Fibroblast of peridontal ligament (primary cell): ENCODE measurements around the gene CNKSR3.
A peak's percentile ranks its signal among the peaks of the same experiment; 100 is the strongest.

Source experiments
- DNase-seq: peaks from one replicate; pipeline ENCODE4 v3.0.0-alpha.2; 2010; ENCODE audit errors: extremely low read depth

Gene CNKSR3

GRCh38 chr6:154350293-154350692, 160.2 kb downstream of the CNKSR3 start:
- peak; percentile 34 for DNase-seq

GRCh38 chr6:154347981-154348380, 162.5 kb downstream of the CNKSR3 start:
- no peak for DNase-seq

- no peak for DNase-seq
These were observed 164.7 kb downstream of the CNKSR3 start for GRCh38 chr6:154345811-154346210.

DNA sequence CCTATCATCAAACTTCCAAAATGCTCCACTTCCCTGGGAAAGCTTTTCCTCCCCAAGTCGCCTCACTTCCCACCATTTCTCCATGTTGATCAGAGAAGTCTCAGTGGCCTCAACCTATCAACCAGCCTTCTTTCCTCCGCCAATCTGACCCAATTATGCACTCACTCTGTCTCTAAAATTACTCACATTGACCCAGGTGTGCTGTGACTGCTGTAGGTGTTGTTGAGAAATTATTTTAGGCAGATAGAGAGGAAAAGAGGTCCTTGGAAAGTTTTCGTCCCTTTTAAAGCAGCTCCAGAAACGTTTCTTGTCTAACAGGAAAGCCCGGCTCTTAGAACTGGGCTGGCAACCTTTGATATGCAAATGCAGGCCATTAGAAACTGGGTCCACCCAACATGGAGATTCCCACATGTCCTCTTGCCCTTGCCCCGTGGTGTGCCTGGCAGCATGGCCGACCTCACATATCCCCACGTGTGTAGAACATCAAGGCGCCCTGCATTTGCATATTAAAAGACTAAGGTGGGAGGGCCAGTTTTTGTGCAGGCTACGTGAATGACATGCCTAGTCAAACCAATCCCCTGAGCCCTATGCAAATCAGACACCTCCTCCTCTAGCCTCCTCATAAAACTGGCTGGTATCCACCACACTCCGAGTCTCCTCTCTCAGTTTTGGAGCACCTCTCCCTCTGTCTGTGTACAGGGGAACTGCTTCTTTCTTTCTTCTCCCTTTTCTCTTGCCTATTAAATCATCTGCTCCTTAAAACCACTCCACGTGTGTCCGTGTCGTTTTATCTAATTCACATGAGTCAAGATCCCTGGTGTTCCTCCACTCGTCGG, 166.8 kb downstream of the CNKSR3 start:
- no peak for DNase-seq

GRCh38 chr6:154341871-154342270, 168.6 kb downstream of the CNKSR3 start:
- DNase-seq: no peak

DNA sequence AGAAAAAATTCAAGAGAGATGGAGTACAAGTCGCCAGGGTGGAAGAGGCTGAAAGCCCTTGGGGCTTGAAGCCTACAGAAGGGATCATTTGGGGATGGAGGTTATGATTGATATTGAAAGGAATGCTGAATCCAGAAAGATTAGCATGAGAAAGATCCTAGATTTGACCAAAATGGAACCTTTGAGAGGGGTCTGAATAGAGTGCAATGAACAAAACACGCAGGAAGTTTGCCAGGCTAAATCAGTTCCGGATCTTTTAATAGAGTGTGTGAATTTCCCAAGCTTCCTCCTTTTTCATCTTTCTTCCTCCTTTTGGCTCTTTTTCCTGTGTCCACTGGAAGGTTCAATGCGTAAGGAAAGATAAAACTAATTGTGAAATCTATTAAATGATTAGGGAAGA, 169.1 kb downstream of the CNKSR3 start:
- DNase-seq: no peak
